H1 (cell line): ENCODE measurements around the gene RAB1A. TPM values are rescaled to one million over a fixed set of nuclear protein-coding genes. Genes with fewer than 3 reads are reported as not detected.

ENCODE experiments used
- CHD2 ChIP-seq: IDR thresholded peaks from 2 replicates; pipeline ENCODE4 v1.6.1; 2012; ENCODE audit warnings: low read length, improper control_type of control experiment
- CREB1 ChIP-seq: IDR thresholded peaks from 2 replicates; pipeline ENCODE4 v1.6.1; 2012; ENCODE audit warnings: inconsistent platforms
- MAX ChIP-seq: IDR thresholded peaks from 2 replicates; pipeline ENCODE4 v1.6.1; 2012; ENCODE audit warnings: inconsistent platforms
- PHF8 ChIP-seq: fragments of 200-600 bp; sonication (generic); conservative IDR thresholded peaks from 2 replicates; pipeline ENCODE4 v1.7.1; 2012; ENCODE audit warnings: low read depth, mild to moderate bottlenecking, inconsistent platforms, low read length, moderate library complexity
- TCF12 ChIP-seq: IDR thresholded peaks from 2 replicates; pipeline ENCODE4 v1.6.1; 2011; ENCODE audit warnings: low read depth, mild to moderate bottlenecking, low read length
- polyA plus RNA-seq, 7 experiments: library from polyadenylated mRNA; depleted of rRNA in 3 of 7; stranded (reverse) in 5 of 7; unstranded in 2 of 7; fragments of >200 nt in 5 of 7; fragments of 200-250 nt in 2 of 7; gene quantifications; 1 replicate in 5 of 7; 2 replicates in 1 of 7; 4 replicates in 1 of 7; pipeline versions ENCODE4 v1.2.1 to v1.2.3, GENCODE V29; 2011 to 2013; ENCODE audit warnings: missing spikeins in 2 of 7, mixed read lengths in 2 of 7
- total RNA-seq: library from RNA; stranded (reverse); fragmentation: NEBNext Ultra II Directional; extraction: Animal tissue kit (Norgen Biotek cat#: 25700); gene quantifications from 2 replicates; pipeline ENCODE4 v1.2.1, GENCODE V29; 2021
- TF ChIP-seq, protein P1 (sequence below), 3 experiments: IDR thresholded peaks; 1 replicate in 2 of 3; 2 replicates in 1 of 3; pipeline versions ENCODE4 v1.5.1 to v1.6.1; 2011; ENCODE audit warnings: low read length in 3 of 3, mild to moderate bottlenecking in 3 of 3, inconsistent platforms in 2 of 3, low read depth in 1 of 3, moderate library complexity in 1 of 3; ENCODE audit not compliant: insufficient read depth in 1 of 3; ENCODE audit errors: control extremely low read depth in 1 of 3

The RAB1A gene
- total and polyA plus RNA-seq, 2 of the 8 experiments (the other 6 are each of a cell fraction or from before 2014, with no cell fraction given): 77.9 to 120 TPM

GRCh38 chr2:65064728-65065552 is 65.0 kb downstream of the RAB1A start (continued):
- no peak for TF ChIP-seq PHF8
- no peak for TF ChIP-seq CREB1
- no peak for TF ChIP-seq MAX
- no peak for TF ChIP-seq CHD2
- no peak for TF ChIP-seq TCF12
- TF ChIP-seq, protein P1, sequence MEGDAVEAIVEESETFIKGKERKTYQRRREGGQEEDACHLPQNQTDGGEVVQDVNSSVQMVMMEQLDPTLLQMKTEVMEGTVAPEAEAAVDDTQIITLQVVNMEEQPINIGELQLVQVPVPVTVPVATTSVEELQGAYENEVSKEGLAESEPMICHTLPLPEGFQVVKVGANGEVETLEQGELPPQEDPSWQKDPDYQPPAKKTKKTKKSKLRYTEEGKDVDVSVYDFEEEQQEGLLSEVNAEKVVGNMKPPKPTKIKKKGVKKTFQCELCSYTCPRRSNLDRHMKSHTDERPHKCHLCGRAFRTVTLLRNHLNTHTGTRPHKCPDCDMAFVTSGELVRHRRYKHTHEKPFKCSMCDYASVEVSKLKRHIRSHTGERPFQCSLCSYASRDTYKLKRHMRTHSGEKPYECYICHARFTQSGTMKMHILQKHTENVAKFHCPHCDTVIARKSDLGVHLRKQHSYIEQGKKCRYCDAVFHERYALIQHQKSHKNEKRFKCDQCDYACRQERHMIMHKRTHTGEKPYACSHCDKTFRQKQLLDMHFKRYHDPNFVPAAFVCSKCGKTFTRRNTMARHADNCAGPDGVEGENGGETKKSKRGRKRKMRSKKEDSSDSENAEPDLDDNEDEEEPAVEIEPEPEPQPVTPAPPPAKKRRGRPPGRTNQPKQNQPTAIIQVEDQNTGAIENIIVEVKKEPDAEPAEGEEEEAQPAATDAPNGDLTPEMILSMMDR (IDR thresholded peaks at IDR 0.05; ENCODE audit: control extremely low read depth in 1 of 3, insufficient read depth in 1 of 3, low read depth in 1 of 3, low read length in 3 of 3): peak in 2 of 3 experiments; percentile 69 to 76; a peak in 3 of 4 replicates
